Activated naive CD8-positive, alpha-beta T cell (primary cell): Measurements from ENCODE around the gene CCDC89.

ENCODE experiments used
- H3K27ac Mint-ChIP-seq: one replicate; pipeline ENCODE4 v1.8.0; 2021; ENCODE audit warnings: mixed read lengths
- H3K27me3 Mint-ChIP-seq: one replicate; pipeline ENCODE4 v1.8.0; 2021; ENCODE audit warnings: mixed read lengths
- H3K36me3 Mint-ChIP-seq: one replicate; pipeline ENCODE4 v1.8.0; 2021; ENCODE audit warnings: mixed read lengths
- H3K4me1 Mint-ChIP-seq: one replicate; pipeline ENCODE4 v1.8.0; 2021; ENCODE audit warnings: low read depth, mixed read lengths
- H3K4me3 Mint-ChIP-seq: one replicate; pipeline ENCODE4 v1.8.0; 2021; ENCODE audit warnings: mild to moderate bottlenecking, mixed read lengths
- H3K9me3 Mint-ChIP-seq: one replicate; pipeline ENCODE4 v1.8.0; 2021; ENCODE audit warnings: low read depth, mixed read lengths

CCDC89 gene

GRCh38 chr11:85685820-85686459 is at the start of gene CCDC89:
Gene CCDC89, minus strand, starts transcription at chr11:85686195. Its CDS starts 65 bp downstream, at chr11:85686130.
- Mint-ChIP-seq H3K36me3 (no peaks in the 10 kb centered on the region), H3K4me3 (no peak within 1 kb of the TSS), H3K9me3 (no peaks in the 10 kb centered on the region), H3K27me3 (peaks cover 1% of the 10 kb centered on the region), H3K27ac (no peak within 1 kb of the TSS), H3K4me1 (peaks cover 3% of the 10 kb centered on the region)

- H3K27ac Mint-ChIP-seq = no peak overlapping the region
- no peak overlapping the region for H3K4me3 Mint-ChIP-seq
- H3K4me1 Mint-ChIP-seq = peaks cover 15% of the 10 kb centered on the region
- peaks cover 20% of the 10 kb centered on the region for H3K36me3 Mint-ChIP-seq
- no peaks in the 10 kb centered on the region for H3K27me3 Mint-ChIP-seq
- H3K9me3 Mint-ChIP-seq = no peaks in the 10 kb centered on the region
These were observed 47.0 kb upstream of the CCDC89 start for GRCh38 chr11:85732965-85733364.

- Mint-ChIP-seq H3K36me3 (peaks cover 36% of the 10 kb centered on the region), H3K9me3 (no peaks in the 10 kb centered on the region), H3K4me3 (no peak overlapping the region), H3K4me1 (peaks cover 2% of the 10 kb centered on the region), H3K27ac (no peak overlapping the region), H3K27me3 (no peaks in the 10 kb centered on the region)
These were observed 40.4 kb upstream of the CCDC89 start for GRCh38 chr11:85726381-85726780.

DNA sequence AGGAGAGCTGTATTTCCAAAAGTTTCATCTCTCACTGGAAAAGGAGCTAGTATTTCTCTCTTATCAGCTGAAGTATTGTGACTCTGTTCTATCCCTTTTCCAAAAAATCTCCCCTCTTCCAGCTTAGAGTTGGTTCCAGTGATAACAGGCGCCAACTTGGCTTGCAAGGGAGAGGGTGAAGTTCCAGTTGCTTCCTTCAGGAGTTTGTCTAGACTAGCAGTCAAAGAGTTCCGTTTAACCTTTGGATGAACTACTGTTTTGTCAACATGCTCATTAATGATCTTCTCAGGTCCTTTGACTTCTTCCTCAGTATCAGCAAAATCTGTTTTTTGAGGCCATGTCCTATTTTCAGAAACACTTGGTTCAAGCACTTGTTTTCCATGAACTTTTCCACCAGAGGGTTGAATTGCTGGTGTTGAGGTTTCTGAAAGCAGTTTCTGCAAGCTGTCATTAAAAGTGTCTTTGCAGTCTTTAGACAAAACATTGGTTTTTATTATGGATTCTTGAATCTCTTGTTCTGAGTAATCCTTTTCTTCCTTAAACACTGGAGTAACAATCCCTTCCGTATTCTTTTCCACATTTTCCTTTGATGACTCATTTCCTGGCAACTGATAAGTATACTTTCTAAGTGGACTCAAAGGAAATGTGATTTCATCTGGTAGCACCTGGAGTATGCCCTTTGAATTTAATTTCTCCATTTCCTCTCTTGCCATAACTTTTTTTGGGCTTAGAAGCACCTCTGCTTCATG is 39.7 kb upstream of the CCDC89 start:
- H3K4me3 Mint-ChIP-seq = no peak overlapping the region
- no peak overlapping the region for H3K27ac Mint-ChIP-seq
- peaks cover 1% of the 10 kb centered on the region for H3K4me1 Mint-ChIP-seq
- H3K9me3 Mint-ChIP-seq = no peaks in the 10 kb centered on the region
- peaks cover 34% of the 10 kb centered on the region for H3K36me3 Mint-ChIP-seq
- H3K27me3 Mint-ChIP-seq = no peaks in the 10 kb centered on the region

- H3K27me3 Mint-ChIP-seq = no peaks in the 10 kb centered on the region
- H3K36me3 Mint-ChIP-seq = peaks cover 33% of the 10 kb centered on the region
- no peak overlapping the region for H3K27ac Mint-ChIP-seq
- no peaks in the 10 kb centered on the region for H3K9me3 Mint-ChIP-seq
- no peak overlapping the region for H3K4me3 Mint-ChIP-seq
- H3K4me1 Mint-ChIP-seq = no peaks in the 10 kb centered on the region
These were observed 38.9 kb upstream of the CCDC89 start for GRCh38 chr11:85724748-85725465.

- no peaks in the 10 kb centered on the region for H3K4me1 Mint-ChIP-seq
- H3K36me3 Mint-ChIP-seq = peaks cover 33% of the 10 kb centered on the region
- H3K9me3 Mint-ChIP-seq = no peaks in the 10 kb centered on the region
- H3K4me3 Mint-ChIP-seq = no peak overlapping the region
- no peaks in the 10 kb centered on the region for H3K27me3 Mint-ChIP-seq
- H3K27ac Mint-ChIP-seq = no peak overlapping the region
These were observed 37.1 kb upstream of the CCDC89 start for GRCh38 chr11:85723088-85723487.

GRCh38 chr11:85721191-85721590 is 35.2 kb upstream of the CCDC89 start:
- Mint-ChIP-seq H3K9me3 (no peaks in the 10 kb centered on the region), H3K4me3 (no peak overlapping the region), H3K36me3 (peaks cover 25% of the 10 kb centered on the region), H3K27ac (no peak overlapping the region), H3K4me1 (peaks cover 3% of the 10 kb centered on the region), H3K27me3 (no peaks in the 10 kb centered on the region)

GRCh38 chr11:85718991-85719807 is 33.2 kb upstream of the CCDC89 start:
- Mint-ChIP-seq H3K4me3 (no peak overlapping the region), H3K27me3 (no peaks in the 10 kb centered on the region), H3K4me1 (peaks cover 3% of the 10 kb centered on the region), H3K9me3 (no peaks in the 10 kb centered on the region), H3K27ac (no peak overlapping the region), H3K36me3 (peaks cover 12% of the 10 kb centered on the region)

- Mint-ChIP-seq H3K4me1 (peaks cover 3% of the 10 kb centered on the region), H3K4me3 (no peak overlapping the region), H3K9me3 (no peaks in the 10 kb centered on the region), H3K36me3 (peaks cover 12% of the 10 kb centered on the region), H3K27me3 (no peaks in the 10 kb centered on the region), H3K27ac (no peak overlapping the region)
These were observed 32.3 kb upstream of the CCDC89 start for GRCh38 chr11:85718126-85718943.

GRCh38 chr11:85717429-85717828 is 31.4 kb upstream of the CCDC89 start:
- Mint-ChIP-seq H3K4me1 (peaks cover 3% of the 10 kb centered on the region), H3K27ac (no peak overlapping the region), H3K4me3 (no peak overlapping the region), H3K9me3 (no peaks in the 10 kb centered on the region), H3K27me3 (no peaks in the 10 kb centered on the region), H3K36me3 (peaks cover 12% of the 10 kb centered on the region)

DNA sequence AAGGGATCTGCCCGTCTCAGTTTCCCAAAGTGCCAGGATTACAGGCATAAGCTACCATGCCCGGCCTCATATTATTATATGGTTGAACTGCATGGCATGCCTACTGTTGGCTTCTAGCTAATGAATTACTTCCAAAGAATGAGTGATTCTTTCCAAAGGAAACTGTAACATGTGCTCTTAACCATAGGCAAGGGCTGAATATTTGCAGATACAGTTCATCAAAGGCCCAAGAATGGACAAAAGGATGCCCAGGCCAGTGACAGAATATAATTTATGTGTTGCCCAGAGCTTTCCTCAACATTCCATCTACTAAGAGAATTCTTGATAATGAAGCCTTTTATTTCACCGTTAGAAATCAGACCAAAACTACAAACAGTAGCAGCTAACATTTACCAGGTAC is 27.0 kb upstream of the CCDC89 start:
- H3K36me3 Mint-ChIP-seq = peaks cover 4% of the 10 kb centered on the region
- H3K27ac Mint-ChIP-seq = no peak overlapping the region
- H3K4me3 Mint-ChIP-seq = no peak overlapping the region
- no peaks in the 10 kb centered on the region for H3K9me3 Mint-ChIP-seq
- no peaks in the 10 kb centered on the region for H3K27me3 Mint-ChIP-seq
- H3K4me1 Mint-ChIP-seq = peaks cover 3% of the 10 kb centered on the region

- Mint-ChIP-seq H3K4me1 (no peaks in the 10 kb centered on the region), H3K9me3 (no peaks in the 10 kb centered on the region), H3K27ac (no peak overlapping the region), H3K4me3 (no peak overlapping the region), H3K36me3 (peaks cover 8% of the 10 kb centered on the region), H3K27me3 (no peaks in the 10 kb centered on the region)
These were observed 24.9 kb upstream of the CCDC89 start for GRCh38 chr11:85710917-85711316.

DNA sequence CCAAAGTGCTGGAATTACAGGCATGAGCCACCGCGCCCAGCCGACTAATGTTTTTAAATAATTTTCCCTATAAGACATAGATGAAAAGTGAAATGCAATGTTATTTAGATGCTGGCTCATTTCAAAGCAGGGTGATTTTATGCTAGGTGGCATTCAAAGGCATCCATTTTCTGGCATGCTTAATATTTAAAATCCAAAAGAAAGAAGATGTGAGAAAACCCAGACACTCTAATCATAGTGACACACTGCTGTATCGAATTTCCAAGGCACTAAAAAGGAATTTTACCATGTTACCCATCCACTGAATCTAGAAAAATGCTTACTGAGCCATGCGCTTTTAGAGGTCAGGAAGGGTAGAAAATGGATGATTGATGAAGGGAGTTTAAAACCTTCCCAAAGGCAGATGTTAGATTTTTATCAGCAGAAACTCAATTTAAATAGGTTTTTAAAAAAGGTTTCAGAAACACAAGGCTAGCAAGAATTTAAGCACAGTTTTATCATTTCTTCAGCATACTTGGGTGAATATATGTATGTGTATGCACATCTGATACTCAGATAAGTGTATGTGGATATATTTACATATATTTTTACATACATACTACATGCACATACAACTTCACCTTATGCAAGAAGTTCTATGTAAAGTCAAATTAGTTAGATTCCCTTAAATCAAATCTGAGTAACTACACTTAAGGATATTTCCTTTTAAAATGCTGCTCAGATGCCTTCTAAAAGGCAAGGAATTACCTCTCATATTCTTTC is 24.1 kb upstream of the CCDC89 start:
- Mint-ChIP-seq H3K9me3 (no peaks in the 10 kb centered on the region), H3K36me3 (peaks cover 8% of the 10 kb centered on the region), H3K27ac (no peak overlapping the region), H3K4me1 (no peaks in the 10 kb centered on the region), H3K4me3 (no peak overlapping the region), H3K27me3 (no peaks in the 10 kb centered on the region)
